Lower leg skin (tissue), 3 donors: ENCODE data around the gene SPATA13.

Source experiments
- POLR2A ChIP-seq, 2 donors: fragments of 450-650 bp; IDR thresholded peaks; one replicate each; pipeline ENCODE4 v1.6.1; 2016 to 2017; ENCODE audit warnings: antibody characterized with exemption in 2 of 2, mild to moderate bottlenecking in 1 of 2, moderate library complexity in 1 of 2
- TF ChIP-seq, protein P1 (sequence below), 3 donors: fragments of 450-650 bp; IDR thresholded peaks; one replicate each; pipeline ENCODE4 v1.5.1; 2016; ENCODE audit warnings: antibody characterized with exemption in 3 of 3, mild to moderate bottlenecking in 3 of 3, moderate library complexity in 2 of 3

- TF ChIP-seq, protein P1, sequence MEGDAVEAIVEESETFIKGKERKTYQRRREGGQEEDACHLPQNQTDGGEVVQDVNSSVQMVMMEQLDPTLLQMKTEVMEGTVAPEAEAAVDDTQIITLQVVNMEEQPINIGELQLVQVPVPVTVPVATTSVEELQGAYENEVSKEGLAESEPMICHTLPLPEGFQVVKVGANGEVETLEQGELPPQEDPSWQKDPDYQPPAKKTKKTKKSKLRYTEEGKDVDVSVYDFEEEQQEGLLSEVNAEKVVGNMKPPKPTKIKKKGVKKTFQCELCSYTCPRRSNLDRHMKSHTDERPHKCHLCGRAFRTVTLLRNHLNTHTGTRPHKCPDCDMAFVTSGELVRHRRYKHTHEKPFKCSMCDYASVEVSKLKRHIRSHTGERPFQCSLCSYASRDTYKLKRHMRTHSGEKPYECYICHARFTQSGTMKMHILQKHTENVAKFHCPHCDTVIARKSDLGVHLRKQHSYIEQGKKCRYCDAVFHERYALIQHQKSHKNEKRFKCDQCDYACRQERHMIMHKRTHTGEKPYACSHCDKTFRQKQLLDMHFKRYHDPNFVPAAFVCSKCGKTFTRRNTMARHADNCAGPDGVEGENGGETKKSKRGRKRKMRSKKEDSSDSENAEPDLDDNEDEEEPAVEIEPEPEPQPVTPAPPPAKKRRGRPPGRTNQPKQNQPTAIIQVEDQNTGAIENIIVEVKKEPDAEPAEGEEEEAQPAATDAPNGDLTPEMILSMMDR (IDR thresholded peaks at IDR 0.05) = no peak
- no peak for TF ChIP-seq POLR2A (IDR thresholded peaks at IDR 0.05)
Measured at GRCh38 chr13:24118576-24118975, 41.9 kb upstream of the SPATA13 start.
